Measurements from ENCODE around the gene COL24A1.
"Not testable (repeated sequence)": the region's sequence is repeated elsewhere in the genome, so short reads cannot be mapped to it uniquely, and the experiment has no call there.

COL24A1 gene

GRCh38 chr1:85962457-85962856 lies 194.1 kb downstream of the COL24A1 start:
- Histone ChIP-seq H4K91ac (ENCODE audit: low read depth, low read length) (no peak overlapping the region), H2BK120ac (ENCODE audit: insufficient read depth, low read length, poor library complexity) (no peak overlapping the region), H3K27ac (ENCODE audit: low read depth, low read length) (no peak overlapping the region), H3K4me2 (ENCODE audit: low read length) (no peak overlapping the region), H3K27me3 (ENCODE audit: insufficient read depth, low read length) (no peaks in the 10 kb centered on the region), H2BK5ac (ENCODE audit: low read depth, low read length, poor library complexity) (no peak overlapping the region), H3K14ac (ENCODE audit: low read length) (no peak overlapping the region), H3K9ac (ENCODE audit: low read length) (no peak overlapping the region), H3K79me2 (ENCODE audit: control insufficient read depth, insufficient read depth, low read length, poor library complexity) (no peaks in the 10 kb centered on the region), H4K12ac (ENCODE audit: low read depth, low read length) (no peak overlapping the region), H3K4ac (ENCODE audit: low read depth, low read length) (no peak overlapping the region), H4K8ac (ENCODE audit: low read depth, low read length) (no peak overlapping the region), H3K18ac (ENCODE audit: low read length) (no peak overlapping the region), H3K9me3 (ENCODE audit: insufficient read depth, low read depth, low read length) (no peaks in the 10 kb centered on the region), H2BK12ac (ENCODE audit: low read length) (no peak overlapping the region), H3K79me1 (ENCODE audit: low read length) (no peaks in the 10 kb centered on the region), H3K4me1 (ENCODE audit: control insufficient read depth in 1 of 2, insufficient read depth in 2 of 2, low read length in 2 of 2) (no peaks in the 10 kb centered on the region), H2AK5ac (ENCODE audit: low read length) (no peak overlapping the region), H2AFZ (ENCODE audit: insufficient read depth, low read length, poor library complexity) (no peak overlapping the region), H3K36me3 (ENCODE audit: control insufficient read depth in 1 of 2, insufficient read depth in 2 of 2, low read length in 2 of 2) (no peaks in the 10 kb centered on the region), H3K4me3 (ENCODE audit: low read depth, low read length) (no peak overlapping the region), H3K23ac (ENCODE audit: low read length) (no peak overlapping the region)
- DNase-seq: no peak
- no CpG with 5 or more reads among the region's 2 CpGs for WGBS (ENCODE audit: extremely low coverage, insufficient coverage, insufficient read length)

- Histone ChIP-seq H4K8ac (ENCODE audit: low read depth, low read length) (no peak overlapping the region), H4K91ac (ENCODE audit: low read depth, low read length) (no peak overlapping the region), H3K4me3 (ENCODE audit: low read depth, low read length) (no peak overlapping the region), H3K14ac (ENCODE audit: low read length) (no peak overlapping the region), H2BK5ac (ENCODE audit: low read depth, low read length, poor library complexity) (no peak overlapping the region), H3K23ac (ENCODE audit: low read length) (no peak overlapping the region), H3K36me3 (ENCODE audit: control insufficient read depth in 1 of 2, insufficient read depth in 2 of 2, low read length in 2 of 2) (no peaks in the 10 kb centered on the region), H3K9ac (ENCODE audit: low read length) (no peak overlapping the region), H3K4me2 (ENCODE audit: low read length) (no peak overlapping the region), H3K4ac (ENCODE audit: low read depth, low read length) (no peak overlapping the region), H2BK12ac (ENCODE audit: low read length) (no peak overlapping the region), H4K12ac (ENCODE audit: low read depth, low read length) (no peak overlapping the region), H3K4me1 (ENCODE audit: control insufficient read depth in 1 of 2, insufficient read depth in 2 of 2, low read length in 2 of 2) (no peaks in the 10 kb centered on the region), H3K27ac (ENCODE audit: low read depth, low read length) (no peak overlapping the region), H3K18ac (ENCODE audit: low read length) (no peak overlapping the region), H3K27me3 (ENCODE audit: insufficient read depth, low read length) (no peaks in the 10 kb centered on the region), H2AFZ (ENCODE audit: insufficient read depth, low read length, poor library complexity) (no peak overlapping the region), H3K79me2 (ENCODE audit: control insufficient read depth, insufficient read depth, low read length, poor library complexity) (no peaks in the 10 kb centered on the region), H2BK120ac (ENCODE audit: insufficient read depth, low read length, poor library complexity) (no peak overlapping the region), H3K9me3 (ENCODE audit: insufficient read depth, low read depth, low read length) (peaks cover 2% of the 10 kb centered on the region), H3K79me1 (ENCODE audit: low read length) (no peaks in the 10 kb centered on the region), H2AK5ac (ENCODE audit: low read length) (no peak overlapping the region)
- no peak for DNase-seq
- no CpG with 5 or more reads among the region's 2 CpGs for WGBS (ENCODE audit: extremely low coverage, insufficient coverage, insufficient read length)
These were observed 198.8 kb downstream of the COL24A1 start for GRCh38 chr1:85957760-85958159.

- not testable (repeated sequence) for H2BK5ac ChIP-seq (ENCODE audit: low read depth, low read length, poor library complexity); H3K27me3 ChIP-seq (ENCODE audit: insufficient read depth, low read length); DNase-seq; H3K23ac ChIP-seq (ENCODE audit: low read length); H2AFZ ChIP-seq (ENCODE audit: insufficient read depth, low read length, poor library complexity); H3K4me1 ChIP-seq (ENCODE audit: control insufficient read depth in 1 of 2, insufficient read depth in 2 of 2, low read length in 2 of 2); H3K14ac ChIP-seq (ENCODE audit: low read length); H3K79me1 ChIP-seq (ENCODE audit: low read length); H3K4me2 ChIP-seq (ENCODE audit: low read length); H2AK5ac ChIP-seq (ENCODE audit: low read length); H4K8ac ChIP-seq (ENCODE audit: low read depth, low read length); H3K79me2 ChIP-seq (ENCODE audit: control insufficient read depth, insufficient read depth, low read length, poor library complexity); H3K18ac ChIP-seq (ENCODE audit: low read length); H3K36me3 ChIP-seq (ENCODE audit: control insufficient read depth in 1 of 2, insufficient read depth in 2 of 2, low read length in 2 of 2); H4K12ac ChIP-seq (ENCODE audit: low read depth, low read length); H2BK12ac ChIP-seq (ENCODE audit: low read length); H3K4ac ChIP-seq (ENCODE audit: low read depth, low read length); H3K4me3 ChIP-seq (ENCODE audit: low read depth, low read length); H3K27ac ChIP-seq (ENCODE audit: low read depth, low read length); H2BK120ac ChIP-seq (ENCODE audit: insufficient read depth, low read length, poor library complexity); H3K9me3 ChIP-seq (ENCODE audit: insufficient read depth, low read depth, low read length); H4K91ac ChIP-seq (ENCODE audit: low read depth, low read length); H3K9ac ChIP-seq (ENCODE audit: low read length)
- no CpG with 5 or more reads among the region's 7 CpGs for WGBS (ENCODE audit: extremely low coverage, insufficient coverage, insufficient read length)
These were observed 201.4 kb downstream of the COL24A1 start for GRCh38 chr1:85955218-85955617.

GRCh38 chr1:85952460-85952859 lies 204.1 kb downstream of the COL24A1 start:
- Histone ChIP-seq H3K9me3 (ENCODE audit: insufficient read depth, low read depth, low read length) (peaks cover 2% of the 10 kb centered on the region), H3K36me3 (ENCODE audit: control insufficient read depth in 1 of 2, insufficient read depth in 2 of 2, low read length in 2 of 2) (no peaks in the 10 kb centered on the region), H2AK5ac (ENCODE audit: low read length) (no peak overlapping the region), H2BK5ac (ENCODE audit: low read depth, low read length, poor library complexity) (no peak overlapping the region), H3K9ac (ENCODE audit: low read length) (no peak overlapping the region), H3K23ac (ENCODE audit: low read length) (no peak overlapping the region), H3K79me1 (ENCODE audit: low read length) (no peaks in the 10 kb centered on the region), H3K27ac (ENCODE audit: low read depth, low read length) (no peak overlapping the region), H3K4me3 (ENCODE audit: low read depth, low read length) (no peak overlapping the region), H3K4ac (ENCODE audit: low read depth, low read length) (no peak overlapping the region), H4K12ac (ENCODE audit: low read depth, low read length) (no peak overlapping the region), H4K8ac (ENCODE audit: low read depth, low read length) (no peak overlapping the region), H3K79me2 (ENCODE audit: control insufficient read depth, insufficient read depth, low read length, poor library complexity) (no peaks in the 10 kb centered on the region), H3K4me2 (ENCODE audit: low read length) (no peak overlapping the region), H4K91ac (ENCODE audit: low read depth, low read length) (no peak overlapping the region), H2BK12ac (ENCODE audit: low read length) (no peak overlapping the region), H3K4me1 (ENCODE audit: control insufficient read depth in 1 of 2, insufficient read depth in 2 of 2, low read length in 2 of 2) (no peaks in the 10 kb centered on the region), H3K18ac (ENCODE audit: low read length) (no peak overlapping the region), H2AFZ (ENCODE audit: insufficient read depth, low read length, poor library complexity) (no peak overlapping the region), H3K14ac (ENCODE audit: low read length) (no peak overlapping the region), H2BK120ac (ENCODE audit: insufficient read depth, low read length, poor library complexity) (no peak overlapping the region), H3K27me3 (ENCODE audit: insufficient read depth, low read length) (no peaks in the 10 kb centered on the region)
- no CpG with 5 or more reads among the region's 3 CpGs for WGBS (ENCODE audit: extremely low coverage, insufficient coverage, insufficient read length)
- no peak for DNase-seq
